ENCODE data around the gene SLC25A6. TPM values are rescaled to one million over a fixed set of nuclear protein-coding genes. Genes with fewer than 3 reads are reported as not detected.

Gene SLC25A6
- total RNA-seq, 4 donors from 2014 or later, result 151 to 341 (median 252) TPM

GRCh38 chrX:1407035-1407434 is 15.1 kb upstream of the SLC25A6 start:
- no peak for TF ChIP-seq CTCF (IDR thresholded peaks at IDR 0.05; ENCODE audit: low read depth)

GRCh38 chrX:1403228-1403627 is 11.3 kb upstream of the SLC25A6 start:
- TF ChIP-seq CTCF (IDR thresholded peaks at IDR 0.05; ENCODE audit: low read depth), result no peak

- no peak for TF ChIP-seq CTCF (IDR thresholded peaks at IDR 0.05; ENCODE audit: low read depth)
Measured at GRCh38 chrX:1401611-1402430, 9.9 kb upstream of the SLC25A6 start.

- TF ChIP-seq CTCF (IDR thresholded peaks at IDR 0.05; ENCODE audit: low read depth), result no peak
Measured at GRCh38 chrX:1400742-1401471, 9.0 kb upstream of the SLC25A6 start.

GRCh38 chrX:1400049-1400448 is 8.1 kb upstream of the SLC25A6 start:
- no peak for TF ChIP-seq CTCF (IDR thresholded peaks at IDR 0.05; ENCODE audit: low read depth)

- TF ChIP-seq CTCF (IDR thresholded peaks at IDR 0.05; ENCODE audit: low read depth), result no peak
Measured at GRCh38 chrX:1398431-1399340, 6.8 kb upstream of the SLC25A6 start.
